ENCODE measurements around the gene SCAF8. TPM values are rescaled to one million over a fixed set of nuclear protein-coding genes. Genes with fewer than 3 reads are reported as not detected.

Gene SCAF8
- total and polyA plus RNA-seq, 9 of the 15 experiments (the other 6 are each of a cell fraction or from before 2014, with no cell fraction given) = 10.5 to 46.6 (median 23.2) TPM

DNA sequence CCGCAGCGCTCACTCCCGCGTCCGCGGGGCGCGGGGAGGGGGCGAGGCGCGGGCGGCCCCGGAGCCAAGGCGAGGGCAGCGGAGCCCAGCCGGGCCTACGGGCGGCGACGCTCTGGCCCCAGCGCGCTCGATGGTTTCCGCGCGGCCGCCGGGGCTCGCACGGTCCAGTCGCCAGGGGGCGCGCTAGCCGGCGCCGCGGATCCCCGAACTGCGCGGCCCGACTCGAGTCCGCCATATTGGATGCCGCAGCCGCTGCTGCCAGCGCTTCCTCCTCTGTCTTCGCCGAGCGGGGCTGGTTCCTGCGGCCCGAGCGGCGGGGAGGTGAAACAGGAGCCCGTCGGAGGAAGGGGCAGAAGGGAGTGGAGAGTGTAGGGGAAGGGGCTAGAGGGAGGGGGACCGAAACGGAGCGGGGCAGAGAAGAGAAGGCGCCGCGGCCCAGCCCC lies at the start of gene SCAF8 (continued):
- no peak for TF ChIP-seq MGA (IDR thresholded peaks at IDR 0.05)
- TF ChIP-seq CHCHD3 (CRISPR knock-in tag; IDR thresholded peaks at IDR 0.05) = no peak
- TF ChIP-seq, protein P1, sequence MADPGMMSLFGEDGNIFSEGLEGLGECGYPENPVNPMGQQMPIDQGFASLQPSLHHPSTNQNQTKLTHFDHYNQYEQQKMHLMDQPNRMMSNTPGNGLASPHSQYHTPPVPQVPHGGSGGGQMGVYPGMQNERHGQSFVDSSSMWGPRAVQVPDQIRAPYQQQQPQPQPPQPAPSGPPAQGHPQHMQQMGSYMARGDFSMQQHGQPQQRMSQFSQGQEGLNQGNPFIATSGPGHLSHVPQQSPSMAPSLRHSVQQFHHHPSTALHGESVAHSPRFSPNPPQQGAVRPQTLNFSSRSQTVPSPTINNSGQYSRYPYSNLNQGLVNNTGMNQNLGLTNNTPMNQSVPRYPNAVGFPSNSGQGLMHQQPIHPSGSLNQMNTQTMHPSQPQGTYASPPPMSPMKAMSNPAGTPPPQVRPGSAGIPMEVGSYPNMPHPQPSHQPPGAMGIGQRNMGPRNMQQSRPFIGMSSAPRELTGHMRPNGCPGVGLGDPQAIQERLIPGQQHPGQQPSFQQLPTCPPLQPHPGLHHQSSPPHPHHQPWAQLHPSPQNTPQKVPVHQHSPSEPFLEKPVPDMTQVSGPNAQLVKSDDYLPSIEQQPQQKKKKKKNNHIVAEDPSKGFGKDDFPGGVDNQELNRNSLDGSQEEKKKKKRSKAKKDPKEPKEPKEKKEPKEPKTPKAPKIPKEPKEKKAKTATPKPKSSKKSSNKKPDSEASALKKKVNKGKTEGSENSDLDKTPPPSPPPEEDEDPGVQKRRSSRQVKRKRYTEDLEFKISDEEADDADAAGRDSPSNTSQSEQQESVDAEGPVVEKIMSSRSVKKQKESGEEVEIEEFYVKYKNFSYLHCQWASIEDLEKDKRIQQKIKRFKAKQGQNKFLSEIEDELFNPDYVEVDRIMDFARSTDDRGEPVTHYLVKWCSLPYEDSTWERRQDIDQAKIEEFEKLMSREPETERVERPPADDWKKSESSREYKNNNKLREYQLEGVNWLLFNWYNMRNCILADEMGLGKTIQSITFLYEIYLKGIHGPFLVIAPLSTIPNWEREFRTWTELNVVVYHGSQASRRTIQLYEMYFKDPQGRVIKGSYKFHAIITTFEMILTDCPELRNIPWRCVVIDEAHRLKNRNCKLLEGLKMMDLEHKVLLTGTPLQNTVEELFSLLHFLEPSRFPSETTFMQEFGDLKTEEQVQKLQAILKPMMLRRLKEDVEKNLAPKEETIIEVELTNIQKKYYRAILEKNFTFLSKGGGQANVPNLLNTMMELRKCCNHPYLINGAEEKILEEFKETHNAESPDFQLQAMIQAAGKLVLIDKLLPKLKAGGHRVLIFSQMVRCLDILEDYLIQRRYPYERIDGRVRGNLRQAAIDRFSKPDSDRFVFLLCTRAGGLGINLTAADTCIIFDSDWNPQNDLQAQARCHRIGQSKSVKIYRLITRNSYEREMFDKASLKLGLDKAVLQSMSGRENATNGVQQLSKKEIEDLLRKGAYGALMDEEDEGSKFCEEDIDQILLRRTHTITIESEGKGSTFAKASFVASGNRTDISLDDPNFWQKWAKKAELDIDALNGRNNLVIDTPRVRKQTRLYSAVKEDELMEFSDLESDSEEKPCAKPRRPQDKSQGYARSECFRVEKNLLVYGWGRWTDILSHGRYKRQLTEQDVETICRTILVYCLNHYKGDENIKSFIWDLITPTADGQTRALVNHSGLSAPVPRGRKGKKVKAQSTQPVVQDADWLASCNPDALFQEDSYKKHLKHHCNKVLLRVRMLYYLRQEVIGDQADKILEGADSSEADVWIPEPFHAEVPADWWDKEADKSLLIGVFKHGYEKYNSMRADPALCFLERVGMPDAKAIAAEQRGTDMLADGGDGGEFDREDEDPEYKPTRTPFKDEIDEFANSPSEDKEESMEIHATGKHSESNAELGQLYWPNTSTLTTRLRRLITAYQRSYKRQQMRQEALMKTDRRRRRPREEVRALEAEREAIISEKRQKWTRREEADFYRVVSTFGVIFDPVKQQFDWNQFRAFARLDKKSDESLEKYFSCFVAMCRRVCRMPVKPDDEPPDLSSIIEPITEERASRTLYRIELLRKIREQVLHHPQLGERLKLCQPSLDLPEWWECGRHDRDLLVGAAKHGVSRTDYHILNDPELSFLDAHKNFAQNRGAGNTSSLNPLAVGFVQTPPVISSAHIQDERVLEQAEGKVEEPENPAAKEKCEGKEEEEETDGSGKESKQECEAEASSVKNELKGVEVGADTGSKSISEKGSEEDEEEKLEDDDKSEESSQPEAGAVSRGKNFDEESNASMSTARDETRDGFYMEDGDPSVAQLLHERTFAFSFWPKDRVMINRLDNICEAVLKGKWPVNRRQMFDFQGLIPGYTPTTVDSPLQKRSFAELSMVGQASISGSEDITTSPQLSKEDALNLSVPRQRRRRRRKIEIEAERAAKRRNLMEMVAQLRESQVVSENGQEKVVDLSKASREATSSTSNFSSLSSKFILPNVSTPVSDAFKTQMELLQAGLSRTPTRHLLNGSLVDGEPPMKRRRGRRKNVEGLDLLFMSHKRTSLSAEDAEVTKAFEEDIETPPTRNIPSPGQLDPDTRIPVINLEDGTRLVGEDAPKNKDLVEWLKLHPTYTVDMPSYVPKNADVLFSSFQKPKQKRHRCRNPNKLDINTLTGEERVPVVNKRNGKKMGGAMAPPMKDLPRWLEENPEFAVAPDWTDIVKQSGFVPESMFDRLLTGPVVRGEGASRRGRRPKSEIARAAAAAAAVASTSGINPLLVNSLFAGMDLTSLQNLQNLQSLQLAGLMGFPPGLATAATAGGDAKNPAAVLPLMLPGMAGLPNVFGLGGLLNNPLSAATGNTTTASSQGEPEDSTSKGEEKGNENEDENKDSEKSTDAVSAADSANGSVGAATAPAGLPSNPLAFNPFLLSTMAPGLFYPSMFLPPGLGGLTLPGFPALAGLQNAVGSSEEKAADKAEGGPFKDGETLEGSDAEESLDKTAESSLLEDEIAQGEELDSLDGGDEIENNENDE (IDR thresholded peaks at IDR 0.05; ENCODE audit: low read depth, low read length) = no peak

All from K562 (cell line).